Keratinocyte (primary cell): ENCODE results near the gene TMEM147.

Experiments
- CTCF ChIP-seq, 3 experiments: IDR thresholded peaks in 1 of 3; conservative IDR thresholded peaks in 1 of 3; optimal IDR thresholded peaks in 1 of 3; 2 replicates in 2 of 3; 3 replicates in 1 of 3; pipeline versions ENCODE3 to v1.5.1; 2011; ENCODE audit warnings: low read length in 3 of 3, mild to moderate bottlenecking in 3 of 3, moderate library complexity in 2 of 3, control low read depth in 1 of 3, inconsistent platforms in 1 of 3; ENCODE audit not compliant: insufficient read depth in 2 of 3; ENCODE audit errors: extremely low read depth in 1 of 3
- EZH2 ChIP-seq: IDR thresholded peaks from one replicate; pipeline ENCODE4 v1.6.1; 2012; ENCODE audit warnings: inconsistent platforms, mild to moderate bottlenecking, low read length, moderate library complexity

GRCh38 chr19:35554076-35554475 lies 8.7 kb downstream of the TMEM147 start:
- no peak for TF ChIP-seq EZH2
- no peak for TF ChIP-seq CTCF (optimal IDR thresholded peaks at IDR 0.05 in 1 of 3, IDR thresholded peaks at IDR 0.05 in 1 of 3, conservative IDR thresholded peaks at IDR 0.05 in 1 of 3; ENCODE audit: extremely low read depth in 1 of 3, insufficient read depth in 2 of 3, low read length in 3 of 3)
